Measurements from ENCODE around the gene CSTF1. TPM values are rescaled to one million over a fixed set of nuclear protein-coding genes. Genes with fewer than 3 reads are reported as not detected.

CSTF1 gene
- total RNA-seq, 1 donor from 2014 or later = 23.0 TPM

- DNase-seq = no peak
Measured at GRCh38 chr20:56429502-56429901, 37.1 kb downstream of the CSTF1 start.

- no peak for DNase-seq
Measured at GRCh38 chr20:56429941-56430340, 37.5 kb downstream of the CSTF1 start.

GRCh38 chr20:56430461-56430860 is 38.0 kb downstream of the CSTF1 start:
- DNase-seq = no peak

- no peak for DNase-seq
Measured at GRCh38 chr20:56430957-56431356, 38.5 kb downstream of the CSTF1 start.

- no peak for DNase-seq
Measured at GRCh38 chr20:56431471-56431870, 39.0 kb downstream of the CSTF1 start.

- no peak for DNase-seq
Measured at GRCh38 chr20:56433221-56433879, 40.9 kb downstream of the CSTF1 start.

- DNase-seq = peak; percentile 28
Measured at GRCh38 chr20:56433880-56434255, 41.4 kb downstream of the CSTF1 start.

GRCh38 chr20:56437196-56437960 is 44.9 kb downstream of the CSTF1 start:
- DNase-seq = no peak

- no peak for DNase-seq
Measured at GRCh38 chr20:56438284-56438683, 45.8 kb downstream of the CSTF1 start.

- peak; percentile 57 for DNase-seq
Measured at GRCh38 chr20:56439771-56440291, 47.4 kb downstream of the CSTF1 start.

- no peak for DNase-seq
Measured at GRCh38 chr20:56440346-56441007, 48.0 kb downstream of the CSTF1 start.

- DNase-seq = no peak
Measured at GRCh38 chr20:56442389-56443365, 50.2 kb downstream of the CSTF1 start.

- DNase-seq = no peak
Measured at GRCh38 chr20:56443654-56444540, 51.5 kb downstream of the CSTF1 start.

GRCh38 chr20:56445130-56445529 is 52.7 kb downstream of the CSTF1 start:
- DNase-seq = no peak

GRCh38 chr20:56445540-56445939 is 53.1 kb downstream of the CSTF1 start:
- DNase-seq = no peak

- no peak for DNase-seq
Measured at GRCh38 chr20:56447227-56447626, 54.8 kb downstream of the CSTF1 start.

- DNase-seq = no peak
Measured at GRCh38 chr20:56449459-56449858, 57.0 kb downstream of the CSTF1 start.

- no peak for DNase-seq
Measured at GRCh38 chr20:56451056-56451765, 58.8 kb downstream of the CSTF1 start.

- no peak for DNase-seq
Measured at GRCh38 chr20:56453352-56453751, 60.9 kb downstream of the CSTF1 start.

- DNase-seq = no peak
Measured at GRCh38 chr20:56454754-56455153, 62.3 kb downstream of the CSTF1 start.

Measured in skin of body (tissue), 2 donors.